Osteoblast (primary cell): ENCODE data around the gene MYL3. TPM values are rescaled to one million over a fixed set of nuclear protein-coding genes. Genes with fewer than 3 reads are reported as not detected.

Experiments
- DNase-seq: peaks from one replicate; pipeline ENCODE4 v3.0.0; 2011; ENCODE audit warnings: low spot score, mixed read lengths; ENCODE audit not compliant: insufficient read length; ENCODE audit errors: missing footprints
- H2AFZ ChIP-seq: 2 replicates; pipeline ENCODE4 v1.6.0; 2011; ENCODE audit warnings: mild to moderate bottlenecking, low read length
- H3K27ac ChIP-seq: 2 replicates; pipeline ENCODE4 v1.5.1; 2011; ENCODE audit warnings: mild to moderate bottlenecking, low read depth, low read length, moderate library complexity
- H3K27me3 ChIP-seq: 2 replicates; pipeline ENCODE4 v1.6.0; 2012; ENCODE audit warnings: mild to moderate bottlenecking, control low read depth, inconsistent platforms, low read length, moderate library complexity; ENCODE audit not compliant: insufficient read depth
- H3K36me3 ChIP-seq: 2 replicates; pipeline ENCODE4 v1.5.1; 2011; ENCODE audit warnings: mild to moderate bottlenecking, low read length, control low read depth, moderate library complexity; ENCODE audit not compliant: insufficient read depth
- H3K4me1 ChIP-seq: 2 replicates; pipeline ENCODE4 v1.5.1; 2011; ENCODE audit warnings: mild to moderate bottlenecking, low read length, control low read depth, moderate library complexity; ENCODE audit not compliant: insufficient read depth
- H3K4me2 ChIP-seq: 2 replicates; pipeline ENCODE4 v1.6.0; 2011; ENCODE audit warnings: mild to moderate bottlenecking, low read length; ENCODE audit not compliant: insufficient read depth
- H3K4me3 ChIP-seq: fragments of 200-600 bp; sonication (generic); 3 replicates; pipeline ENCODE4 v1.5.1; 2012; ENCODE audit warnings: mild to moderate bottlenecking, low read length, inconsistent platforms; ENCODE audit not compliant: insufficient read depth
- H3K79me2 ChIP-seq: 2 replicates; pipeline ENCODE4 v1.6.0; 2012; ENCODE audit warnings: mild to moderate bottlenecking, low read length, control low read depth, inconsistent platforms; ENCODE audit not compliant: insufficient read depth
- H3K9me3 ChIP-seq: 2 replicates; pipeline ENCODE4 v1.5.1; 2011; ENCODE audit warnings: low read depth, low read length, control low read depth
- H4K20me1 ChIP-seq: 2 replicates; pipeline ENCODE4 v1.6.0; 2012; ENCODE audit warnings: mild to moderate bottlenecking, low read length, control low read depth; ENCODE audit not compliant: insufficient read depth
- total RNA-seq: library from RNA; depleted of rRNA; stranded (reverse); fragments of >200 nt; gene quantifications from 2 replicates; pipeline ENCODE4 v1.2.3, GENCODE V29; 2012
- TF ChIP-seq, protein P1 (sequence below): IDR thresholded peaks from 2 replicates; pipeline ENCODE4 v1.5.1; 2011; ENCODE audit warnings: mild to moderate bottlenecking, low read depth, low read length, moderate library complexity; ENCODE audit errors: extremely low read depth

The MYL3 gene
- total RNA-seq, 1 donor: not detected

DNA sequence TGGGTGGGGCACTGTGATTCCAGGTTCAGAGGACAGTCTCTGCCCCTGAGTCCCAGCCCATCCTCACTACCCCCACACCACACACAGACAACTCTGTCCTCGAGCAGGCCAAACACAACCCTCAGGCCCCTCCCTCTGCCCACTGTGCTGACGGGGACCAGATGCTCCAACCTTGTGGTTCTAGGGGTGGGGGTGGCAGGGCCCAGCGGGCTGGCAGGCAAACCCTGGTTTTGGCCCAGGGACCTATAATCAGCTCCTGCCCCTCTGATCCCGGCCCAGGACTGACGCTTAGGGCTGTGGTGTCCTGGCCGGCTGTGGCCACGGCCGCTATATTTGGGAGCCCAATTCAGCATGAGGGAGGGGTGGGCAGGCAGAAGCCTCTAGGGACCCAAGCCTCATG is 5.0 kb upstream of the MYL3 start:
- Histone ChIP-seq H3K79me2 (no peaks in the 10 kb centered on the region), H3K9me3 (no peaks in the 10 kb centered on the region), H3K4me1 (peaks cover 6% of the 10 kb centered on the region), H3K27ac (no peak overlapping the region), H2AFZ (no peak overlapping the region), H3K4me2 (no peak overlapping the region), H3K4me3 (no peak overlapping the region), H3K36me3 (no peaks in the 10 kb centered on the region), H4K20me1 (no peaks in the 10 kb centered on the region), H3K27me3 (peaks cover 27% of the 10 kb centered on the region)
- no peak for DNase-seq
- TF ChIP-seq, protein P1, sequence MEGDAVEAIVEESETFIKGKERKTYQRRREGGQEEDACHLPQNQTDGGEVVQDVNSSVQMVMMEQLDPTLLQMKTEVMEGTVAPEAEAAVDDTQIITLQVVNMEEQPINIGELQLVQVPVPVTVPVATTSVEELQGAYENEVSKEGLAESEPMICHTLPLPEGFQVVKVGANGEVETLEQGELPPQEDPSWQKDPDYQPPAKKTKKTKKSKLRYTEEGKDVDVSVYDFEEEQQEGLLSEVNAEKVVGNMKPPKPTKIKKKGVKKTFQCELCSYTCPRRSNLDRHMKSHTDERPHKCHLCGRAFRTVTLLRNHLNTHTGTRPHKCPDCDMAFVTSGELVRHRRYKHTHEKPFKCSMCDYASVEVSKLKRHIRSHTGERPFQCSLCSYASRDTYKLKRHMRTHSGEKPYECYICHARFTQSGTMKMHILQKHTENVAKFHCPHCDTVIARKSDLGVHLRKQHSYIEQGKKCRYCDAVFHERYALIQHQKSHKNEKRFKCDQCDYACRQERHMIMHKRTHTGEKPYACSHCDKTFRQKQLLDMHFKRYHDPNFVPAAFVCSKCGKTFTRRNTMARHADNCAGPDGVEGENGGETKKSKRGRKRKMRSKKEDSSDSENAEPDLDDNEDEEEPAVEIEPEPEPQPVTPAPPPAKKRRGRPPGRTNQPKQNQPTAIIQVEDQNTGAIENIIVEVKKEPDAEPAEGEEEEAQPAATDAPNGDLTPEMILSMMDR: no peak

DNA sequence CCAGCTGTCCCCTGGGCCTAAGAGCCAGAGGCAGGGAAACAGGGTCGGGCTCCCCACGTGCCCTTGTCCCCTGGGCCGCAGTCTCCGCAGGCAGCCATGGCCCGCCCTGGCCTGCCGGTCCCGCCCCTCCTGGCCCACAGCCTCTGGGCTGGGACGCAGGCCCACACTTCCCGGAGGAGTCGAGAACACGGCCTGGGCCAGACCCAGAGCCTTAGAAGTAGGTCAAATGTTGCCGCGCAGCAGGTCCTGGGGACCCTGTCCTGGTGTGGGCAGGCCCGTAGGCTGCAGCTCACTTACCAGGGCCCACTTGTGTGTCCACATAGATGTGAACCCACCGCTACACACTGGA is 4.3 kb upstream of the MYL3 start:
- peak; percentile 91 for DNase-seq
- no peaks in the 10 kb centered on the region for H3K36me3 ChIP-seq
- TF ChIP-seq, protein P1: no peak
- H4K20me1 ChIP-seq: no peaks in the 10 kb centered on the region
- H3K79me2 ChIP-seq: no peaks in the 10 kb centered on the region
- peak overlapping the region; percentile 74 for H2AFZ ChIP-seq
- no peak overlapping the region for H3K27ac ChIP-seq
- H3K4me2 ChIP-seq: peak overlapping the region; percentile 15
- H3K4me3 ChIP-seq: no peak overlapping the region
- no peaks in the 10 kb centered on the region for H3K9me3 ChIP-seq
- H3K4me1 ChIP-seq: peaks cover 6% of the 10 kb centered on the region
- peaks cover 27% of the 10 kb centered on the region for H3K27me3 ChIP-seq

DNA sequence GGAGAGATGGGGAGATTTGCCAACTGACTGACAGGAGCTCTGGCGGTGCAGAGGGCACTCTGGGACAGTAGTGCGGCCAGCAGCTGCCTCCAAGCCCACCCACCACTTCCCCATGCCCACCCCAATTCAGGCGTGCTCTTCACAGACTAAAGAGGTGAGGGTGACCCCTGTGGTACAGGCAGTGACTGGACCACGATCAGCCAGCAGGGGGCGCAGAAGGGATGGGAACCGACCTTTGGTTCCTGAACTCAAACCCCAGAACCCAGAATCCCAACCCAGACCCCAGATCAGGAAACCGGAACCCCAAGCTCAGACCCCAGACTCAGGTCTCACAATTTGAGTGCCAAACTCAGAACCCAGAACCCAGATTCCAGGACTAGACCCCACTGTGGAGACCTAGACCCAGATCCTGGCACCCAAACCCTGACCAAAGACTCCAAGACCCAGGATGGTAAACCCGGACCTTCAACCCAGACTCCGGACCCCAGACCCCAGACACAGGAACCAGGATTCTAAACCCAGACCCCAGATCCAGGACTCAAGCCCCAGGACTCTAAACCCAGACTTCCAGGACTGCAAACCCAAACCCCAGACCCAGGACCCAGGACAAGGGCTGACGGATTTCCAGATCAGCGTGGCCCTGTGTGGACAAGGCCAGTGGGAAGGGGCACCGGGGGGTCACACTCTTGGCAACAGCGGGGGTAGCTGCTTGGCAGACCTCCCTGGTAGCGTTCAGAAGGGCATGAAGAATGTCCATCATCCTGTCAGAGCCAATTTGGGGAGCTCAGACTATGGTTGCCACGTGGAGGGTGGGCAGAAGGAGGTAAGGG is 3.7 kb upstream of the MYL3 start:
- H2AFZ ChIP-seq: peak overlapping the region; percentile 74
- DNase-seq: peak; percentile 97
- no peaks in the 10 kb centered on the region for H3K9me3 ChIP-seq
- H3K36me3 ChIP-seq: no peaks in the 10 kb centered on the region
- no peak overlapping the region for H3K4me3 ChIP-seq
- H3K4me2 ChIP-seq: peak overlapping the region; percentile 15
- H3K79me2 ChIP-seq: no peaks in the 10 kb centered on the region
- peaks cover 27% of the 10 kb centered on the region for H3K27me3 ChIP-seq
- H3K4me1 ChIP-seq: peaks cover 6% of the 10 kb centered on the region
- H3K27ac ChIP-seq: no peak overlapping the region
- TF ChIP-seq, protein P1: peak; percentile 89
- H4K20me1 ChIP-seq: no peaks in the 10 kb centered on the region

DNA sequence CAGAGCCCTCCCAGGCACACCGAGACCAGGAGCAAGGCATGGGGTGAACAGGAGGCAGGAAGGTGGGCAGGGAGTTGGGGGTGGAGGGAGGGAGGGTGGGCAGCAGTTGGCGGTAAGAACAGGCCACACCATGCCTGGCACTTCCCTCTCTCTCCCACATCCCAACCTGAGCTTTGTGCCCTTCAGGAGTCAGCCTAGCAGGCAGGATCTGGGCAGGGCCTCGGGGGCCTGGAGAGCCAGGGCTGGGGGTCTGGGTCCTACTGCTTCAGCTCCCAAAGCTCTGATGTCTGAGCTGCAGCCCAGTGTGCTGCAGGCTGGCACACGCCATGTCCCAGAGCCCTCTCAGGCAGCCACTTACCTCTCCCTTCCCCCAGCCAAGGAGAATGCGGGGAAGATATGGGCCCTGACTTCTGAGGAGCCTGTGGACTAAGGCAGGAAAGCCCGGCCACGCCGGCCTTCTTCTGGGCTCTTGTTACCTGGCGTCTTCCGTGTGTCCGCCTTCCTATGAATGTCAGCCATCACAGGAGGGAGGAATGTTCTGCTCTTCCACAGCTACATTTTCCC is 2.9 kb upstream of the MYL3 start:
- H3K27me3 ChIP-seq: peaks cover 23% of the 10 kb centered on the region
- H3K27ac ChIP-seq: no peak overlapping the region
- TF ChIP-seq, protein P1: no peak
- no peak overlapping the region for H3K4me3 ChIP-seq
- H4K20me1 ChIP-seq: no peaks in the 10 kb centered on the region
- no peaks in the 10 kb centered on the region for H3K36me3 ChIP-seq
- H2AFZ ChIP-seq: no peak overlapping the region
- DNase-seq: no peak
- H3K4me1 ChIP-seq: peaks cover 6% of the 10 kb centered on the region
- H3K79me2 ChIP-seq: no peaks in the 10 kb centered on the region
- H3K4me2 ChIP-seq: no peak overlapping the region
- no peaks in the 10 kb centered on the region for H3K9me3 ChIP-seq
